ENCODE results near the gene RRAGA.
"Not testable (repeated sequence)": the region's sequence is repeated elsewhere in the genome, so short reads cannot be mapped to it uniquely, and the experiment has no call there.

Gene RRAGA

GRCh38 chr9:19087106-19088000 is 38.1 kb downstream of the RRAGA start:
- no peak for DNase-seq

- DNase-seq = not testable (repeated sequence)
Observed at GRCh38 chr9:19097431-19097830, 48.2 kb downstream of the RRAGA start.
